C4-2B (cell line): ENCODE measurements around the gene BCL2L15.

Source experiments
- H3K27ac ChIP-seq: fragments of 450-650 bp; 2 replicates; pipeline ENCODE4 v1.5.1; 2017
- ZFX ChIP-seq: fragments of 450-650 bp; IDR thresholded peaks from 2 replicates; pipeline ENCODE4 v1.6.1; 2017
- TF ChIP-seq, protein P1 (sequence below): fragments of 450-650 bp; conservative IDR thresholded peaks from 2 replicates; pipeline ENCODE4 v1.5.1; 2017; ENCODE audit warnings: mild to moderate bottlenecking

BCL2L15 gene

DNA sequence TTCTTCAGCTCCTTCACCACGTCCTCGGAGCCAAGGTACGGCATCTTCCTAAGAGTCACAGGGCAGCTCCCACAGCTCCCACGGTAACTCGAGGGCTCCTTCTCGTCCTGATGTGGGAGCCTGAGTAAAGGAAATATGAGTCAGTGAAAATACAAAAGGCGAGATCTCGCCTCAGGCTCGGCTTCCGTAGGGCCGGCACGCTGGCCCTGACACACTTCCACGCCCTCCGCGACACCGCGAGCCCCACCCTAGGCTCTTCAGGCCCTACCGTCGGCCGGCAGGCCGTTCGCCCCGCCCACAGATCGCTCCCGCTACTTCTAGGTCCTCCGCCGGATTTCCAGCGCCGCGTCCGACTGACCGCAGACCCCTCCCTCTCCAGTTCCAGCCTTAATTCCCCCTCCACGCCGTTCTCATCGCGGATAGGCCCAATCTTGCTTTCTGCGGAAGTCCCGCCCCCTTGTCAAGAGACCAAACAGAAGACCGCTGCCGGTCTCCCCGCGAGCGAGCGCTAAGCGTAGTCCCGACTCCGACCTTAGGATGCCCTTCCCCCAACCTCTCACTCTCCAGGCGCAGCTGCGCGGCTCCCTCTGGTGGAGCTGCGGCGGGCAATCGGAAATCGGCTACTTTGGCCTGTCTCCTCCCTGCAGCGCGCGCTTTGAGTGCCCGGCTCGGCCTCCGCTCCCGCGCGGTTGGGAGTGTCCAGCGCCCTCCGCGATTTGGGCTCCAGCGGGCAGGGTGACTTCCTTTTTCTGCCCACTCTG is 17.5 kb upstream of the BCL2L15 start, which contains the start of the genes AP4B1 and DCLRE1B:
TSS of gene AP4B1 (minus strand) at position 126 of the 761 bp plus-strand sequence. CDS start at position 44, 82 bp downstream.
TSS of gene DCLRE1B (plus strand) at position 653 of the 761 bp plus-strand sequence. CDS start 261 bp downstream, outside the sequence.
- no peak; the same call in 1 of the 2 replicates for TF ChIP-seq ZFX
- TF ChIP-seq, protein P1, sequence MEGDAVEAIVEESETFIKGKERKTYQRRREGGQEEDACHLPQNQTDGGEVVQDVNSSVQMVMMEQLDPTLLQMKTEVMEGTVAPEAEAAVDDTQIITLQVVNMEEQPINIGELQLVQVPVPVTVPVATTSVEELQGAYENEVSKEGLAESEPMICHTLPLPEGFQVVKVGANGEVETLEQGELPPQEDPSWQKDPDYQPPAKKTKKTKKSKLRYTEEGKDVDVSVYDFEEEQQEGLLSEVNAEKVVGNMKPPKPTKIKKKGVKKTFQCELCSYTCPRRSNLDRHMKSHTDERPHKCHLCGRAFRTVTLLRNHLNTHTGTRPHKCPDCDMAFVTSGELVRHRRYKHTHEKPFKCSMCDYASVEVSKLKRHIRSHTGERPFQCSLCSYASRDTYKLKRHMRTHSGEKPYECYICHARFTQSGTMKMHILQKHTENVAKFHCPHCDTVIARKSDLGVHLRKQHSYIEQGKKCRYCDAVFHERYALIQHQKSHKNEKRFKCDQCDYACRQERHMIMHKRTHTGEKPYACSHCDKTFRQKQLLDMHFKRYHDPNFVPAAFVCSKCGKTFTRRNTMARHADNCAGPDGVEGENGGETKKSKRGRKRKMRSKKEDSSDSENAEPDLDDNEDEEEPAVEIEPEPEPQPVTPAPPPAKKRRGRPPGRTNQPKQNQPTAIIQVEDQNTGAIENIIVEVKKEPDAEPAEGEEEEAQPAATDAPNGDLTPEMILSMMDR: peak; percentile 64
- peak within 1 kb of the TSS; percentile 82 for H3K27ac ChIP-seq

GRCh38 chr1:113904293-113904673 is 16.9 kb upstream of the BCL2L15 start:
- TF ChIP-seq, protein P1: no peak
- TF ChIP-seq ZFX: no peak
- peak overlapping the region; percentile 82 for H3K27ac ChIP-seq

DNA sequence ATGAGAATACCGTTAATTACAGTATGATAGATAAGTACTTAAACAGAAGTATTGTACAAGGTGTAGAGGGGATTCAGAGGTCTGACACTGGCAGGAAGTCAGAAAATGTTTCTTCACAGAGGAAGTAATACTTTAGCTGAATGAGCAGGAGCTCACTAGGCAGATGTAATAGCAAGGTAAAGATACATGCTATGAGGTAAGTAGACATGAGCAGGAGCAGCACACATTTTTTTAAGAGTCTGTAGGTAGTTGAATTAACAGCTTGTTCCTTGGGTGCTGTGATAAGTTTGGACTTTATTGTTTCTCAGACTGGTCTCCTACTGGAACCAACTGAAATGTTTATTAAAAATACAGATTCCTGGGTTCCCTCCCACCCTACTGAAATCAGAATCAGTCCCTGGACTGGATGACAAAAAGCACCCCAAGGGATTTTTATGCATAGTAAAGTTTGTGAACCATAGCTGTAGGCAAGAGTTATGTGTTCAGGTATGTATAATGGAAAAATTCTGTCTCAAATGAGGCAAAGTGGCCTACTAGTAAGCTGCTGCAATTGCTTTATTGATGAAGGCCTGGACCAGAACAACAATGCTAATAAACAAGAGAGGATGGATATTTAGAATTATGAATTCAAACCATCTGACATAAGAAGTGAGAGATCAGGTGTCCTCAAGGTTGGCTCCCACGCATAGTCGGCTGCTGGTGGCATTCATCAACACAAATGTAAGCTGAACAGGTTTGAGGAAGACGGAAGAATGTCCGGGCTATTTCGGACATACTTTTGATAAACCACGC is 16.3 kb upstream of the BCL2L15 start:
- TF ChIP-seq, protein P1: no peak
- no peak for TF ChIP-seq ZFX
- H3K27ac ChIP-seq: peak overlapping the region; percentile 82

DNA sequence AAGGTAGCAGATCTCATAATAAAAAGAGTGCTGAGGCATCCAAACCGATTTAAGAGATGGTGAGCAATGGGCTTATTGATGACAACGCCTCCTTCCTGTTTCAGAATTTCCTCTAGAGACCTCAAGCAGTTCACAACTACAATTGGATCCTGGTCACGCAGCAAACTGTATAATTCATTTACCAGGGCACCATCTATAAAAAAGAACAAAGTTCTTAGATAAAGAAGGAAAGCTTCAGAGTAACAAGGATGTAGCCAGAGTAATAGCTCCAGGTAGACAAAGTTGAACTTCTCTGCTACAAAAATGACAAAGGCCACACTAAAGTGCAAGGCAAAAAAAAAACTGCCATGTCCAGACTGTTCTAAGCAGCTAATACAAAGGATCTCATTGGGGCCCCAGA is 13.8 kb upstream of the BCL2L15 start:
- TF ChIP-seq, protein P1: no peak
- TF ChIP-seq ZFX: no peak
- no peak overlapping the region for H3K27ac ChIP-seq

- TF ChIP-seq, protein P1: no peak
- no peak for TF ChIP-seq ZFX
- H3K27ac ChIP-seq: no peak overlapping the region
These were observed 11.7 kb upstream of the BCL2L15 start for GRCh38 chr1:113899111-113899510.

DNA sequence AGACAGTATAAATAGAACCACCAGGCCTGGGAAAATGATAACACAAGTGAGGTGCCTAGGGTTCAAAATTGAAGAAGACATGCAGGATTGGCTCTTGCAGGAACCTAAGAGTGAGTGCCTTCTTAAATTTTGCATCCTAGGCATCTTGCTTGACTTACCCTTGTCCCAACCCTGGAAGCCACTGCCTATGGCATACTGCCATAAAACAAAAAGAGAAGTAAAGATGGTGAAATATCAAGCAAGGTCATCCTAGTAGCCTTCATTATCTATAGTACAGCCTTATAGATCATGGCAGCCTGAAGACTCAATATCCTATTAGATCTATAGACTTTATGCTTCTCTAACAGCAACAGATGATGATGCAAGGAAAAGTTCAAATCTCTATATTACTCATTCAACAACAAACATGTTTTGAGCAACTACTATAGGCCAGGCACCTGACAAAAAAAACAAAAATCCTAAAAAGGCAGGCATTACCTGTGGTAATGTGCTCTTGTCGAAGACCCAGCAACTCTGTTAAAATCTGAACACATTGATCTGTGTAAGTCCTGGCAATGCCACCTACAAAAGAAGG is 10.9 kb upstream of the BCL2L15 start:
- TF ChIP-seq, protein P1: no peak
- TF ChIP-seq ZFX: no peak
- no peak overlapping the region for H3K27ac ChIP-seq
